Femur (tissue), 1 donor: Measurements from ENCODE around the gene ZNF235.
"Not testable (repeated sequence)": the region's sequence is repeated elsewhere in the genome, so short reads cannot be mapped to it uniquely, and the experiment has no call there.

Experiments used
- DNase-seq: peaks from one replicate; pipeline ENCODE4 v3.0.0-alpha.2; 2017

ZNF235 gene

DNA sequence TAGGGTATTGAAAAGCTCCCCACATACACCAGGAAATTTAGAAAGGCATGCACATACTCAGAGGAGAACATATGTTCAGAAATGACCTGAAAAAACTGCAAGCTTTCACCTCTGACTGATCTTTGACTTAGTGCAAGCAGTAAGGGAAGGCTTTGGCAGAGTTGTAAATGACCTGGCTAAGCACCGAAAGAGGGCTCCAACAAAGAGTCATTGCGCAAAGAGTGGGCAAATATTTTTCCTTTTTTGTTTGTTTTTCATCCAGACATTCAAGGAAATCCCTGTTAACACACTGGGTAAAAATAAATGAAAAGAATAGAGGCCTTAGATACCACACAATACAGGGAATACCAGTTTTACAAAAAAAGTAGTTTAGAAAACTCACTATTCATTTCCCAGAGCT lies 50.3 kb downstream of the ZNF235 start:
- DNase-seq: no peak

DNA sequence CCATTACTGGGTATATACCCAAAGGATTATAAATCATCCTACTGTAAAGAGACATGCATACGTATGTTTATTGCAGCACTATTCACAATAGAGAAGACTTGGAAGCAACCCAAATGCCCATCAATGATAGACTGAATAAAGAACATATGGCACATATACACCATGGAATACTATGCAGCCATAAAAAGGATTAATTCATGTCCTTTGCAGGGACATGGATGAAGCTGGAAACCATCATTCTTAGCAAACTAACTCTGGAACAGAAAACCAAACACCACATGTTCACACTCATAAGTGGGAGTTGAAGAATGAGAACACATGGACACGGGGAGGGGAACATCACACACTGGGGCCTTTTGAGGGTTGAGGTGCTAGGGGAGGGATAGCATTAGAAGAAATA lies 51.4 kb downstream of the ZNF235 start:
- not testable (repeated sequence) for DNase-seq

DNA sequence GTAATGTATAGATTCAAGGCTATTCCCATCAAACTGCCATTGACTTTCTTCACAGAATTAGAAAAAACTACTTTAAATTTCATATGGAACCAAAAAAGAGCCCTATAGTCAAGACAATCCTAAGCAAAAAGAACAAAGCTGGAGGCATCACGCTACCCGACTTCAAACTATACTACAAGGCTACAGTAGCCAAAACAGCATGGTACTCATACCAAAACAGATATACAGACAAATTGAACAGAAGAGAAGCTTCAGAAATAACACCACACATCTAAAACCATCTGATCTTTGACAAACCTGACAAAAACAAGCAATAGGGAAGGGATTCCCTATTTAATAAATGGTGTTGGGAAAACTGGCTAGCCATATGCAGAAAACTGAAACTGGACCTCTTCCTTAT lies 52.5 kb downstream of the ZNF235 start:
- DNase-seq: not testable (repeated sequence)

DNA sequence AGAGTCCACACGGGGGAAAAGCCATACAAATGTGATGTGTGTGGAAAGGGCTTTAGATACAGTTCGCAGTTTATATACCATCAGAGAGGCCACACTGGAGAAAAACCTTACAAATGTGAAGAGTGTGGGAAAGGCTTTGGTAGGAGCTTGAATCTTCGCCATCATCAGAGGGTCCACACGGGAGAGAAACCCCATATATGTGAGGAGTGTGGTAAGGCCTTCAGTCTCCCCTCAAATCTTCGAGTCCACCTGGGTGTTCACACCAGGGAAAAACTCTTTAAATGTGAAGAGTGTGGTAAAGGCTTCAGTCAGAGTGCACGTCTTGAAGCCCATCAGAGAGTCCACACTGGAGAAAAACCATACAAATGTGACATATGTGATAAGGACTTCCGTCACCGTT lies 68.4 kb downstream of the ZNF235 start:
- no peak for DNase-seq
